ENCODE measurements around the gene PRDM8.
"Not testable (repeated sequence)": the region's sequence is repeated elsewhere in the genome, so short reads cannot be mapped to it uniquely, and the experiment has no call there.

The PRDM8 gene

DNA sequence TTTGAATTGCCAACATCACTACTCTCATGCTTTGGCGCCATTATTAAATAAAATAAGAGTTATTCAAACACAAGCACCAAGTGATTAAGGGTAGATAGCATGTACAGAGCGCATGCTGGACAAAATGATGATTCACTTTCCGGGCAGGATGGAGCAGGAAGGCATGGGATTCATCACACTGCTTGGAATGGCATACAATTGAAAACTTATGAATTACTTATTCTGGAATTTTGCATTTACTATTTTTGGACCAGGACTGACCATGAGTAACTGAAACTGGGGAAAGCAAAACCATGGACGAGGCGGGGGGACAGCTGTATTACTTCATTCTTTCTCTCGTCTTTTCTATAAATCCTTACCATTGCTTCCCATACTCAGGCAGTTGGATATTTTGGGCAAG, 40.7 kb downstream of the PRDM8 start:
- no peaks in the 10 kb centered on the region for H3K4me1 Mint-ChIP-seq
- no peaks in the 10 kb centered on the region for H3K36me3 Mint-ChIP-seq (ENCODE audit: low read depth)
- H3K27me3 Mint-ChIP-seq (ENCODE audit: low read depth), result peaks cover 37% of the 10 kb centered on the region
- H3K4me3 Mint-ChIP-seq, result no peak overlapping the region
- H3K9me3 Mint-ChIP-seq, result no peaks in the 10 kb centered on the region
- H3K27ac Mint-ChIP-seq, result no peak overlapping the region
- TF ChIP-seq CTCF (IDR thresholded peaks at IDR 0.05; ENCODE audit: unreplicated experiment in 3 of 3), result no peak

GRCh38 chr4:80239480-80240150, 42.3 kb downstream of the PRDM8 start:
- no peaks in the 10 kb centered on the region for H3K9me3 Mint-ChIP-seq
- H3K4me1 Mint-ChIP-seq, result no peaks in the 10 kb centered on the region
- H3K36me3 Mint-ChIP-seq (ENCODE audit: low read depth), result no peaks in the 10 kb centered on the region
- TF ChIP-seq CTCF (IDR thresholded peaks at IDR 0.05; ENCODE audit: unreplicated experiment in 3 of 3), result no peak
- H3K27ac Mint-ChIP-seq, result no peak overlapping the region
- peaks cover 34% of the 10 kb centered on the region for H3K27me3 Mint-ChIP-seq (ENCODE audit: low read depth)
- no peak overlapping the region for H3K4me3 Mint-ChIP-seq

GRCh38 chr4:80240976-80241375, 43.7 kb downstream of the PRDM8 start:
- Mint-ChIP-seq H3K27me3 (ENCODE audit: low read depth) (peaks cover 32% of the 10 kb centered on the region), H3K9me3 (no peaks in the 10 kb centered on the region), H3K36me3 (ENCODE audit: low read depth) (no peaks in the 10 kb centered on the region), H3K27ac (no peak overlapping the region), H3K4me3 (no peak overlapping the region), H3K4me1 (no peaks in the 10 kb centered on the region)
- TF ChIP-seq CTCF (IDR thresholded peaks at IDR 0.05; ENCODE audit: unreplicated experiment in 3 of 3), result no peak

DNA sequence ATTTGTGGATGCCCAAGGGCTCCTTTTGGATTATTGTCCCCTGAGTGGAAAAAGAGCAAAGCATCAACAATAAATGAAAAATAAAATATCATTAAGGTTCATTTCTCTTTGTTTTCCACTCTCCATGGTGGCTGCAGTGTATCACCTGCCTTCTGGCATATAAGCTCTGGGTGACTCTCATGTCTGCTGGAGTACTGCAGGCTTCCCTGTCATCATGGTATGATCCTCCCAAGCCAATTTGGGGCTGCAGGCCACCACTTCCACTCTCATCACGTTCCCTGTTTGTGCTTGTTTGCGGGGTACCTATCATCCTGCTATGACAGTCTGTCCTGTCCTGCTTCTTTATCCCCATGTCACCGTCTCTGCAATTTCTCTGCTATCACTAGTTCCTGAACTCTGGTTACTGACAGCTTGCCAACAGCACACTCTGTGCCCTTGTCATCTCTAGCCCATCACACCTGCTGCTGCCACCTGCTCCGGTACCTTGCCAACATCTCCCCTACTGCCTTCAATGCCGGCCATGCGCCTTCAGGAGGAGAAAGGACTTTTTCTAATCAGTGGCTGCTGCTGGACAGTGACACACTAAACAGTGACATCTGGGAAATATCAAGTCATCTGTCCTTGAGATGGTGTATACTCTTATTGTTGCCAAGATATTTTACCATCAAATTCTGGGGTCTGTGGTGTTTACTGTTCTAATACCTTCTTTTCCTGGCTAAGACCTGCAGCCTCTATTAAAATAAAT, 46.1 kb downstream of the PRDM8 start:
- TF ChIP-seq CTCF (IDR thresholded peaks at IDR 0.05; ENCODE audit: unreplicated experiment in 3 of 3), result no peak
- Mint-ChIP-seq H3K36me3 (ENCODE audit: low read depth) (no peaks in the 10 kb centered on the region), H3K27ac (no peak overlapping the region), H3K4me3 (no peak overlapping the region), H3K9me3 (no peaks in the 10 kb centered on the region), H3K27me3 (ENCODE audit: low read depth) (peaks cover 37% of the 10 kb centered on the region), H3K4me1 (no peaks in the 10 kb centered on the region)

- not testable (repeated sequence) for H3K4me1 Mint-ChIP-seq
Observed at GRCh38 chr4:80247484-80247883, 50.2 kb downstream of the PRDM8 start.

DNA sequence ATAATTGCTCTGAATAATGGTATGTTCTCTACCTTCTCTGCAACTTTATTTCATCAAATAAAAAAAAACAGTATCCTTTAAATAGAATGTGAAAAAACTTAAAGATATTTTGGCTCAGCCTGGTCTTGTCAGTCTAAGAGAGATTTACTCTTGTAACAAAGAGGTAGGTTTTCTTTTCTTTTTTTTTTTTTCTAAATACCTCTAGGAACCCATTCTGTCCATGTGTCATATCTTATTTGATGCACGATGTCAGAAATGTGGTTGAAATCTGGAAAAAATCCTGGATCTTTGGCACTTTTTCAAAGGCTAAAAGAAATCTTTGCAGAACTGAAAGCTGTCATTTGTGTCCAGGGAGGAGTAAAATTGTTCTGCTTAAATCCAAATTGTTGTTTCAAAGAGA, 51.8 kb downstream of the PRDM8 start:
- H3K36me3 Mint-ChIP-seq (ENCODE audit: low read depth), result no peaks in the 10 kb centered on the region
- H3K4me1 Mint-ChIP-seq, result no peaks in the 10 kb centered on the region
- H3K4me3 Mint-ChIP-seq, result no peak overlapping the region
- H3K27ac Mint-ChIP-seq, result no peak overlapping the region
- H3K27me3 Mint-ChIP-seq (ENCODE audit: low read depth), result peaks cover 61% of the 10 kb centered on the region
- no peak for TF ChIP-seq CTCF (IDR thresholded peaks at IDR 0.05; ENCODE audit: unreplicated experiment in 3 of 3)
- H3K9me3 Mint-ChIP-seq, result no peaks in the 10 kb centered on the region

More at GRCh38 chr4:80247484-80247883, 50.2 kb downstream of the PRDM8 start:
- H3K4me3 Mint-ChIP-seq; H3K27ac Mint-ChIP-seq; H3K36me3 Mint-ChIP-seq (ENCODE audit: low read depth); H3K9me3 Mint-ChIP-seq: not testable (repeated sequence)
- H3K27me3 Mint-ChIP-seq (ENCODE audit: low read depth), result peaks cover 60% of the 10 kb centered on the region

Data from nephron (organoid).